Stomach (tissue), 9 donors: ENCODE data around the gene OR10G3. TPM values are rescaled to one million over a fixed set of nuclear protein-coding genes. Genes with fewer than 3 reads are reported as not detected.

Source experiments
- DNase-seq, 2 donors: peaks; one replicate each; pipeline versions ENCODE4 v3.0.0 to v3.0.0-alpha.2; 2013 to 2019
- H3K27ac ChIP-seq, 5 donors: fragments of 200-600 bp in 4 of 5; sonication (generic) in 4 of 5; one replicate each; pipeline ENCODE4 v1.5.1; 2013 to 2019; ENCODE audit warnings: mild to moderate bottlenecking in 1 of 5, moderate library complexity in 1 of 5
- H3K27me3 ChIP-seq, 3 donors: fragments of 200-600 bp; sonication (generic); one replicate each; pipeline ENCODE4 v1.5.1; 2017 to 2019; ENCODE audit warnings: mixed run types in 1 of 3
- H3K36me3 ChIP-seq, 4 donors: fragments of 200-600 bp; sonication (generic); 1 replicate in 3 of 4; 2 replicates in 1 of 4; pipeline ENCODE4 v1.5.1; 2016 to 2019
- H3K4me1 ChIP-seq, 4 donors: fragments of 200-600 bp; sonication (generic); one replicate each; pipeline ENCODE4 v1.5.1; 2016 to 2019
- H3K4me3 ChIP-seq, 4 donors: fragments of 200-600 bp; sonication (generic) in 3 of 4; one replicate each; pipeline ENCODE4 v1.5.1; 2016 to 2019; ENCODE audit warnings: mild to moderate bottlenecking in 1 of 4
- H3K9me3 ChIP-seq, 4 donors: fragments of 200-600 bp; sonication (generic); one replicate each; pipeline ENCODE4 v1.5.1; 2016 to 2019
- EP300 ChIP-seq: sonication (generic); formaldehyde crosslinking; IDR thresholded peaks from one replicate; pipeline ENCODE4 v1.6.1; 2017; ENCODE audit warnings: antibody characterized with exemption
- POLR2A ChIP-seq, 4 donors: fragments of 450-650 bp; IDR thresholded peaks; one replicate each; pipeline ENCODE4 v1.6.1; 2016; ENCODE audit warnings: antibody characterized with exemption in 4 of 4, control low read depth in 2 of 4, mild to moderate bottlenecking in 1 of 4, moderate library complexity in 1 of 4
- POLR2AphosphoS5 ChIP-seq, 3 donors: sonication (generic); formaldehyde crosslinking; IDR thresholded peaks; one replicate each; pipeline ENCODE4 v1.6.1; 2016; ENCODE audit warnings: antibody characterized with exemption in 3 of 3
- WGBS, 5 donors: extraction: QIAGEN DNeasy Blood & Tissue Kit in 3 of 5; methylation state at CpG; one replicate each; pipeline versions ENCODE4 v1.1.5 to v1.1.7; 2013 to 2018; 5-methylcytosine and 5-hydroxymethylcytosine counted together
- intact Hi-C: fragments of 100-400 bp; cut with DNase I; formaldehyde crosslinking; loops from one replicate; pipeline ENCODE4 v1.15.1; 2023; ENCODE audit warnings: low total_unique reads
- polyA plus RNA-seq, 3 donors: library from polyadenylated mRNA; stranded (reverse); fragments of 200-250 nt; gene quantifications; one replicate each; pipeline ENCODE4 v1.2.3, GENCODE V29; 2013
- total RNA-seq, 5 donors: library from RNA; depleted of rRNA; stranded (reverse); fragments of >200 nt; gene quantifications; one replicate each; pipeline versions ENCODE4 v1.1.0 to v1.2.3, GENCODE V29; 2014 to 2016
- TF ChIP-seq, protein P1 (sequence below), 7 experiments: fragments of 450-650 bp in 4 of 7; fragments of 200-600 bp in 3 of 7; sonication (generic) in 3 of 7; IDR thresholded peaks; one replicate each; pipeline ENCODE4 v1.5.1; 2016 to 2019; ENCODE audit warnings: antibody characterized with exemption in 7 of 7, control low read depth in 2 of 7, mild to moderate bottlenecking in 1 of 7
- donor health status: healthy with polysubstance abuse.
- donor health status: Bipolar disorder and iron deficiency.
- donor health status: healthy.

OR10G3 gene
- total and polyA plus RNA-seq, 8 donors = not detected

DNA sequence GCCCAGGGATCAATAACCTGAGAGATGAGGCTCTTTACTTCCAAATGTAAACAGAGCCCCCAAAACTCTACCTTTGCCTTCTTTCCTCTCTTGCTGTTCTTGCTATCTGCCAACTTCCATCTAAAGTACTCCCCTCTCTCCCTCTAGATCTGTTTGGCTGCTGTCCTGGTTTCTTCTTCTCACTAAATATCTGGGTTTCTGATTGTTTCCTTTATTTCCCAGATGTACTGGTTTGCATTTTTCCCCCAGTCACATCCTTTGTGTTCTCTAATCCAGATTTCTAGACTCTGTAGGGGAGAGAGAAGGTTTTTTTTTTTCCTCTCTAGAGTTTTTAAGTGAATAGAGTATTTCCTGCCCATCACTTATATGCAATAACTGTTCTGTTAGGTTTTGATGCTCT is 46.6 kb downstream of the OR10G3 start:
- intact Hi-C loops = no loop called here
- H3K9me3 ChIP-seq = no peaks in the 10 kb centered on the region
- no peak overlapping the region for H3K4me3 ChIP-seq
- H3K27me3 ChIP-seq = peaks cover 0 to 47% (median 23%) of the 10 kb centered on the region in 3 donors
- no peaks in the 10 kb centered on the region for H3K36me3 ChIP-seq
- H3K27ac ChIP-seq = no peak overlapping the region
- no peak for DNase-seq
- TF ChIP-seq POLR2A (IDR thresholded peaks at IDR 0.05) (no peak), POLR2AphosphoS5 (IDR thresholded peaks at IDR 0.05) (no peak), EP300 (no peak)
- TF ChIP-seq, protein P1, sequence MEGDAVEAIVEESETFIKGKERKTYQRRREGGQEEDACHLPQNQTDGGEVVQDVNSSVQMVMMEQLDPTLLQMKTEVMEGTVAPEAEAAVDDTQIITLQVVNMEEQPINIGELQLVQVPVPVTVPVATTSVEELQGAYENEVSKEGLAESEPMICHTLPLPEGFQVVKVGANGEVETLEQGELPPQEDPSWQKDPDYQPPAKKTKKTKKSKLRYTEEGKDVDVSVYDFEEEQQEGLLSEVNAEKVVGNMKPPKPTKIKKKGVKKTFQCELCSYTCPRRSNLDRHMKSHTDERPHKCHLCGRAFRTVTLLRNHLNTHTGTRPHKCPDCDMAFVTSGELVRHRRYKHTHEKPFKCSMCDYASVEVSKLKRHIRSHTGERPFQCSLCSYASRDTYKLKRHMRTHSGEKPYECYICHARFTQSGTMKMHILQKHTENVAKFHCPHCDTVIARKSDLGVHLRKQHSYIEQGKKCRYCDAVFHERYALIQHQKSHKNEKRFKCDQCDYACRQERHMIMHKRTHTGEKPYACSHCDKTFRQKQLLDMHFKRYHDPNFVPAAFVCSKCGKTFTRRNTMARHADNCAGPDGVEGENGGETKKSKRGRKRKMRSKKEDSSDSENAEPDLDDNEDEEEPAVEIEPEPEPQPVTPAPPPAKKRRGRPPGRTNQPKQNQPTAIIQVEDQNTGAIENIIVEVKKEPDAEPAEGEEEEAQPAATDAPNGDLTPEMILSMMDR (IDR thresholded peaks at IDR 0.05) = no peak
- peaks cover 8 to 12% (median 11%) of the 10 kb centered on the region in 4 donors for H3K4me1 ChIP-seq

DNA sequence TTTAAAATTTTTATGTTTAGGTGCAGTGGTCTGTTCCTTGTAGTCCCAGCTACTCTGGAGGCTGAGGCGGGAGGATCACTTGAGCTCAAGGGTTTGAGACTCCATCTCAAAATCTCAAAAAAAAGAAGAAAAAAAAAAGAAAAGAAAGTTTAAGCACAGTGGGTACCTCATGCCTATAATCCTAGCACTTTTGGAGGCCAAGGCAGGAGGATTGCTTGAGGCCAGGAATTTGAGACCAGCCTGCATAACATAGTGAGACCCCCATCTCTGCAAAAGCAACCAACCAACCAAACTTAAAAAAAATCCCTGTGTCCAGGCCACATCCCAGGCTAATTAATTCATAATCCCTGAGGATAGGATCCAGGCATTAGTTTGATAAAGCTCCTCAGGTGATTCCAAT is 50.4 kb downstream of the OR10G3 start:
- H3K36me3 ChIP-seq = peaks cover 0 to under 1% (median 0%) of the 10 kb centered on the region in 4 donors
- DNase-seq = no peak
- H3K4me1 ChIP-seq = peaks cover 0 to 26% (median 20%) of the 10 kb centered on the region in 4 donors
- H3K27ac ChIP-seq = no peak overlapping the region
- intact Hi-C loops = no loop called here
- TF ChIP-seq, protein P1 (IDR thresholded peaks at IDR 0.05) = no peak
- TF ChIP-seq EP300 = no peak
- peaks cover 0 to 10% (median 4%) of the 10 kb centered on the region in 3 donors for H3K27me3 ChIP-seq
- H3K4me3 ChIP-seq = no peak overlapping the region
- 89 to 95% (median 92%) methylated on average over 1 of the region's 1 CpG for WGBS, 5 donors
- H3K9me3 ChIP-seq = no peaks in the 10 kb centered on the region

DNA sequence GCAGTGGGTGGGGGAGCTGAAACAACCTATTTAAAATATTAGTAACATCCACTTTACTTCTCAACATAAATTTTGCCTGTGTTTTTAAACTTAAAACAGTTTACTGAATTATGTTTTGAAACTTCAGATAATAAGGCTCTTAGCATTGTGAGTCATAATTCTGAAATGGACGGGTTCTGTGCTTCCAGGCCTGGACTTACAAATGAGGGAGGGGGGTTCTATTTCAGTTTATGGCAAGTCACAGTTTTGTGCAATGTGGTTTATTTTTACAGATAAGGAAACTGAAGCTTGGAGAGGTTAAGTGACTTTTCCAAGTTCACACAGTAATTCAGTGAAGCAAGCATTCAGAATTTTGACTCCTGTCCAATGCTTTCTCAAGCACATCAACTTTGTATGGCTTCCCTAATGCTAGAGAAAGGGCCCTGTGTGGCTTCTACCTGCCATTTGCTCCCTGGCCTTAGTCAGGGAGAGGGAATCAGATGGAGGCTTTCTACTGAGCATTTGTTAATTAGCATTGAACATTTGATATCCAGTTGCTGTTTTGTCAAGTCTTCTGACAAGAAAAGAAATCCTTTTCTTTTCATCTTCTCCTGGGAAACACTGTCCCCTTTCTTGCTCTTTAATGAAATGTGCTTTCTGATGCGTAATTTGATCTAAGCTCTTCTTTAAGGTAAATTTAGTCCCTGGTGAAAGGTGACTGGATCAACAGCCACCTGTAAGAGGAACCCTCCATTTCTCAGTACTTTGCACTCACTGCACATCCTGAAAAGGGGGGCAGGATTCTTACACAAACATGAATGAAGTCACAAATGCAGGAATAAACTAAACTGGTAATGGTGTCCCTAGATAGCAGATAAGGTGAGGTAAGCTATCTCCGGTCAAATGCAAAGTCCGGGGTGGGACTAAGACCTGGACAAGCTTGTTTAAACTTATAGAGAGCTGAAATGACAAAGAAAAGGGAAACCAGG is 51.2 kb downstream of the OR10G3 start:
- Histone ChIP-seq H3K4me3 (no peak overlapping the region), H3K27ac (no peak overlapping the region), H3K9me3 (no peaks in the 10 kb centered on the region), H3K4me1 (peaks cover 0 to 26% (median 21%) of the 10 kb centered on the region in 4 donors), H3K27me3 (peaks cover 0 to 7% (median 0%) of the 10 kb centered on the region in 3 donors), H3K36me3 (peaks cover 0 to 9% (median 0%) of the 10 kb centered on the region in 4 donors)
- peak in 1 of 2 donors; percentile 30 for DNase-seq
- no peak for TF ChIP-seq EP300
- TF ChIP-seq, protein P1 (IDR thresholded peaks at IDR 0.05) = no peak
- intact Hi-C loops = no loop called here
- 52 to 61% (median 57%) methylated on average over 4 of the region's 4 CpGs for WGBS, 5 donors

DNA sequence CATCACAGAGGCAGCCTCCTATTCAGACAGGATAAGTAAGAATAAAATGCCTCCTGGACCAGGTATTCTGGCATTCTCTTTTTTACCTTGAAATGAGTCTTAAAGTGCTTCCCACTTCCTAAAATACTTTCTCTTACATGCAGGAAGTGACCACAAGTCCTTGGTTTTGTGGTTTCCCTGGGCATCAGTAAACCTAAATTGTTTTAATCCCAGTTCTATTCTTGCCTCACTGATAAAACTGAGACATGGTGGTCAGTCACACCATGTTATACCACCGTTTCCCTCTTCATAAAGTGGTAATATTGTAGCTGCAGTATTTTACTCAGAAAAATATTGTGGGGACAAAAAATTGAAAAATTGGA is 52.6 kb downstream of the OR10G3 start:
- Histone ChIP-seq H3K9me3 (no peaks in the 10 kb centered on the region), H3K4me3 (peak overlapping the region in 2 of 4 donors; percentile 67 to 82), H3K36me3 (peaks cover 0 to 23% (median 0%) of the 10 kb centered on the region in 4 donors), H3K27ac (no peak overlapping the region), H3K27me3 (no peaks in the 10 kb centered on the region), H3K4me1 (peaks cover 0 to 26% (median 21%) of the 10 kb centered on the region in 4 donors)
- intact Hi-C loops = no loop called here
- 49 to 68% (median 58%) methylated on average over 1 of the region's 1 CpG for WGBS, 5 donors
- TF ChIP-seq POLR2AphosphoS5 (IDR thresholded peaks at IDR 0.05) (no peak), POLR2A (IDR thresholded peaks at IDR 0.05) (no peak), EP300 (no peak)
- TF ChIP-seq, protein P1 (IDR thresholded peaks at IDR 0.05) = no peak
- no peak for DNase-seq
